PC-9 (cell line): ENCODE data around the gene ZNF407. TPM values are rescaled to one million over a fixed set of nuclear protein-coding genes. Genes with fewer than 3 reads are reported as not detected.

Experiments
- BruUV-seq: library from RNA; stranded (reverse); fragments of 400-500 nt; replicated peaks from 2 replicates; lab custom pipeline; 2021; lab: Mats Ljungman, UMichigan
- CTCF ChIA-PET: fragments of 300-600 bp; sonication (Branson Sonifier 250); formaldehyde crosslinking; loops from one replicate; lab custom pipeline; 2022; ENCODE audit warnings: antibody characterized with exemption; lab: Charles Lee
- POLR2A ChIA-PET: fragments of 300-600 bp; sonication (Branson Sonifier 250); formaldehyde crosslinking; loops from one replicate; lab custom pipeline; 2022; ENCODE audit warnings: antibody characterized with exemption; ENCODE audit not compliant: unreplicated experiment; lab: Charles Lee
- DNase-seq, 2 experiments: peaks; one replicate each; pipeline versions ENCODE4 v3.0.0 to v3.0.0-alpha.2; 2015 to 2022; ENCODE audit warnings: mixed read lengths in 1 of 2
- H2AFZ ChIP-seq: fragments of 200-600 bp; sonication (generic); 2 replicates; pipeline ENCODE4 v1.8.1; 2017; ENCODE audit warnings: antibody characterized with exemption
- H3F3A ChIP-seq: fragments of 200-600 bp; sonication (generic); 2 replicates; pipeline ENCODE4 v1.8.1; 2017; ENCODE audit warnings: antibody characterized with exemption, mild to moderate bottlenecking, low read depth; ENCODE audit not compliant: insufficient read depth
- H3K27ac ChIP-seq: fragments of 200-600 bp; sonication (generic); 2 replicates; pipeline ENCODE4 v1.6.1; 2016; ENCODE audit warnings: mixed run types
- H3K27me3 ChIP-seq: fragments of 200-600 bp; sonication (generic); 2 replicates; pipeline ENCODE4 v1.6.1; 2016; ENCODE audit warnings: low read depth, mixed run types; ENCODE audit not compliant: insufficient read depth
- H3K36me3 ChIP-seq: fragments of 200-600 bp; sonication (generic); 2 replicates; pipeline ENCODE4 v1.6.1; 2016; ENCODE audit warnings: low read depth, mixed run types
- H3K4me1 ChIP-seq: fragments of 200-600 bp; sonication (generic); replicated peaks from 2 replicates; pipeline ENCODE4 v1.6.1; 2016; ENCODE audit warnings: mixed run types; ENCODE audit not compliant: insufficient read depth
- H3K4me2 ChIP-seq: fragments of 200-600 bp; sonication (generic); 2 replicates; pipeline ENCODE4 v1.6.1; 2017; ENCODE audit warnings: mixed run types
- H3K4me3 ChIP-seq: fragments of 200-600 bp; sonication (generic); 2 replicates; pipeline ENCODE4 v1.6.1; 2016; ENCODE audit warnings: mixed run types
- H3K79me2 ChIP-seq: fragments of 200-600 bp; sonication (generic); 2 replicates; pipeline ENCODE4 v1.6.1; 2017; ENCODE audit warnings: low read depth, mixed run types
- H3K9me2 ChIP-seq: fragments of 200-600 bp; sonication (generic); 2 replicates; pipeline ENCODE4 v1.8.1; 2017; ENCODE audit warnings: mild to moderate bottlenecking; ENCODE audit not compliant: insufficient read depth
- H3K9me3 ChIP-seq: fragments of 200-600 bp; sonication (generic); 2 replicates; pipeline ENCODE4 v1.8.1; 2016; ENCODE audit warnings: low read depth; ENCODE audit not compliant: insufficient read depth
- H4K20me1 ChIP-seq: fragments of 200-600 bp; sonication (generic); 2 replicates; pipeline ENCODE4 v1.8.1; 2017; ENCODE audit not compliant: insufficient read depth
- CTCF ChIP-seq: fragments of 200-600 bp; sonication (generic); conservative IDR thresholded peaks from 2 replicates; pipeline ENCODE4 v1.6.1; 2017; ENCODE audit warnings: mixed run types, antibody characterized with exemption, mild to moderate bottlenecking, moderate library complexity
- EZH2 ChIP-seq: fragments of 200-600 bp; sonication (generic); IDR thresholded peaks from 2 replicates; pipeline ENCODE4 v1.8.0; 2017; ENCODE audit warnings: antibody characterized with exemption, low read depth
- intact Hi-C: fragments of 100-400 bp; cut with micrococcal nuclease; formaldehyde crosslinking; loops from one replicate; pipeline ENCODE4 v1.10.0; 2022; ENCODE audit not compliant: unreplicated experiment
- total RNA-seq: library from RNA; stranded (reverse); gene quantifications from 2 replicates; pipeline ENCODE4 v1.2.3, GENCODE V29; 2021

ZNF407 gene
- total RNA-seq, 1 experiment from 2014 or later: 13.4 TPM

GRCh38 chr18:74609535-74609934 lies 11.9 kb downstream of the ZNF407 start:
- intact Hi-C loops: no loop called here

GRCh38 chr18:74610051-74610615 lies 12.5 kb downstream of the ZNF407 start:
- Histone ChIP-seq H3K9me3 (peaks cover 4% of the 10 kb centered on the region; the same call in 1 of the 2 replicates), H3K79me2 (0 out of 2 replicates have a peak, but pooled peaks cover 6% of the 10 kb centered on the region), H3K36me3 (no peaks in the 10 kb centered on the region), H3K27me3 (no peaks in the 10 kb centered on the region), H3F3A (no peaks in the 10 kb centered on the region), H3K9me2 (no peaks in the 10 kb centered on the region), H2AFZ (no peak overlapping the region), H3K4me2 (no peak overlapping the region), H4K20me1 (peaks cover 7% of the 10 kb centered on the region; the same call in 1 of the 2 replicates), H3K4me3 (no peak overlapping the region), H3K4me1 (no peaks in the 10 kb centered on the region), H3K27ac (no peak overlapping the region)
- ChIA-PET POLR2A (no interaction called here), CTCF (no interaction called here)
- no peak for TF ChIP-seq EZH2
- TF ChIP-seq CTCF: no peak
- no peak for DNase-seq
- intact Hi-C loops: no loop called here
- BruUV-seq: no TSS peak

More at GRCh38 chr18:74609535-74609934, 11.9 kb downstream of the ZNF407 start:
- no TSS peak for BruUV-seq
- ChIA-PET CTCF (no interaction called here), POLR2A (no interaction called here)
- H4K20me1 ChIP-seq: peaks cover 13% of the 10 kb centered on the region
- H3K4me2 ChIP-seq: no peak overlapping the region
- H3K79me2 ChIP-seq: 0 out of 2 replicates have a peak, but pooled peaks cover 6% of the 10 kb centered on the region
- no peak overlapping the region for H3K4me3 ChIP-seq
- peaks cover 4% of the 10 kb centered on the region; the same call in 1 of the 2 replicates for H3K9me3 ChIP-seq
- no peaks in the 10 kb centered on the region for H3K9me2 ChIP-seq
- H3K36me3 ChIP-seq: no peaks in the 10 kb centered on the region
- no peak overlapping the region for H3K27ac ChIP-seq
- no peak for DNase-seq
- TF ChIP-seq CTCF (no peak), EZH2 (no peak)
- H3K4me1 ChIP-seq: no peaks in the 10 kb centered on the region
- H3K27me3 ChIP-seq: no peaks in the 10 kb centered on the region
- no peaks in the 10 kb centered on the region for H3F3A ChIP-seq
- no peak overlapping the region for H2AFZ ChIP-seq

GRCh38 chr18:74610860-74611259 lies 13.2 kb downstream of the ZNF407 start:
- no TSS peak for BruUV-seq
- H3K27me3 ChIP-seq: no peaks in the 10 kb centered on the region
- no peaks in the 10 kb centered on the region for H3K36me3 ChIP-seq
- POLR2A ChIA-PET: no interaction called here
- peaks cover 7% of the 10 kb centered on the region; the same call in 1 of the 2 replicates for H4K20me1 ChIP-seq
- intact Hi-C loops: no loop called here
- peaks cover 4% of the 10 kb centered on the region; the same call in 1 of the 2 replicates for H3K9me3 ChIP-seq
- CTCF ChIA-PET: no interaction called here
- no peaks in the 10 kb centered on the region for H3K9me2 ChIP-seq
- H3K4me3 ChIP-seq: no peak overlapping the region
- H3K27ac ChIP-seq: no peak overlapping the region
- no peak for TF ChIP-seq EZH2
- TF ChIP-seq CTCF: no peak
- H3K79me2 ChIP-seq: 0 out of 2 replicates have a peak, but pooled peaks cover 6% of the 10 kb centered on the region
- no peak overlapping the region for H2AFZ ChIP-seq
- H3F3A ChIP-seq: peaks cover 2% of the 10 kb centered on the region; the same call in 1 of the 2 replicates
- H3K4me1 ChIP-seq: peaks cover 6% of the 10 kb centered on the region
- no peak overlapping the region for H3K4me2 ChIP-seq
- no peak for DNase-seq
